AG10803 (cell line): Measurements from ENCODE around the gene TTC28.
A peak's percentile ranks its signal among the peaks of the same experiment; 100 is the strongest.

ENCODE experiments used
- DNase-seq: peaks from one replicate; pipeline ENCODE4 v3.0.0; 2010; ENCODE audit warnings: low read depth
- H3K4me3 ChIP-seq: 2 replicates; pipeline ENCODE4 v1.5.1; 2011; ENCODE audit warnings: mild to moderate bottlenecking, low read length, control low read depth
- TF ChIP-seq, protein P1 (sequence below): conservative IDR thresholded peaks from 2 replicates; pipeline ENCODE4 v1.5.1; 2011; ENCODE audit warnings: mild to moderate bottlenecking, low read length, control low read depth, inconsistent platforms

TTC28 gene

DNA sequence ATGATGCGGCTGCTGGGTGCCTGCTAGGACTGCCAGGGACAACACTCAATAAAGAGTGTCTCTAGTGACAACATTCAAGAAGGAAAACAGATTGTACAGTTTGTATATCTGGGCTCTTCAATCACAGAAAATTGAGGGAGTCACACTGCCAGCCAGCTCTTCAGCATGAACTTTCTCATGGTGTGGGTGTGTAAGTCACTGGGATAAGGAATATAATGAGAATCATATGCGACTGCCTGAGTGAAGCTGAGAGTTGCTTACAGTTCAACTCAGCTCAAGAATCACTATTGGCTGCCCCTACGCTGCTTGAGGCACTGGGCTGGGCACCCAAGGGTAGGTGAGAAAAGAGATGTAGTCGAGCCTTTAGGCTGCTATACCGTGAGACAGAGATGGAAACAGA is 432.5 kb downstream of the TTC28 start:
- DNase-seq, result peak; percentile 85
- TF ChIP-seq, protein P1, sequence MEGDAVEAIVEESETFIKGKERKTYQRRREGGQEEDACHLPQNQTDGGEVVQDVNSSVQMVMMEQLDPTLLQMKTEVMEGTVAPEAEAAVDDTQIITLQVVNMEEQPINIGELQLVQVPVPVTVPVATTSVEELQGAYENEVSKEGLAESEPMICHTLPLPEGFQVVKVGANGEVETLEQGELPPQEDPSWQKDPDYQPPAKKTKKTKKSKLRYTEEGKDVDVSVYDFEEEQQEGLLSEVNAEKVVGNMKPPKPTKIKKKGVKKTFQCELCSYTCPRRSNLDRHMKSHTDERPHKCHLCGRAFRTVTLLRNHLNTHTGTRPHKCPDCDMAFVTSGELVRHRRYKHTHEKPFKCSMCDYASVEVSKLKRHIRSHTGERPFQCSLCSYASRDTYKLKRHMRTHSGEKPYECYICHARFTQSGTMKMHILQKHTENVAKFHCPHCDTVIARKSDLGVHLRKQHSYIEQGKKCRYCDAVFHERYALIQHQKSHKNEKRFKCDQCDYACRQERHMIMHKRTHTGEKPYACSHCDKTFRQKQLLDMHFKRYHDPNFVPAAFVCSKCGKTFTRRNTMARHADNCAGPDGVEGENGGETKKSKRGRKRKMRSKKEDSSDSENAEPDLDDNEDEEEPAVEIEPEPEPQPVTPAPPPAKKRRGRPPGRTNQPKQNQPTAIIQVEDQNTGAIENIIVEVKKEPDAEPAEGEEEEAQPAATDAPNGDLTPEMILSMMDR, result no peak
- H3K4me3 ChIP-seq, result no peak overlapping the region

DNA sequence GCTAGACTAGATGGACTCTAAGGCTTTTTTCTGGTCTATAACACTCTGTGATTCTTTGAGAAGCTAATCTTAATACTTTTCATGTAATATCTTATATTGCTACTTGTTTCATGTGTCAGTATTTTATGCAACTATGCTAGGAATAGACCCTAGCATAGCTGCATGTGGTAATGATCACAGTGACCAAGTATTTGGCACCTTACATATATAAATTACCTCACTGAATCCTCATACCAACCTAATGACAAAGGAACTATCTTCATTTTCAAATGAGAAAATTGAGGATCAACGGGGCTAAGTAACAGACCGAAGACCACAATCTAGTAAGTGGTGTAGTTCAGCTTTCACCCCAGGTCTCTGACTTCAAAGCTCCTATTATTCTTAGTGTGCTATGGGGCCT is 433.2 kb downstream of the TTC28 start:
- peak; percentile 96 for DNase-seq
- H3K4me3 ChIP-seq, result no peak overlapping the region
- TF ChIP-seq, protein P1, result no peak

DNA sequence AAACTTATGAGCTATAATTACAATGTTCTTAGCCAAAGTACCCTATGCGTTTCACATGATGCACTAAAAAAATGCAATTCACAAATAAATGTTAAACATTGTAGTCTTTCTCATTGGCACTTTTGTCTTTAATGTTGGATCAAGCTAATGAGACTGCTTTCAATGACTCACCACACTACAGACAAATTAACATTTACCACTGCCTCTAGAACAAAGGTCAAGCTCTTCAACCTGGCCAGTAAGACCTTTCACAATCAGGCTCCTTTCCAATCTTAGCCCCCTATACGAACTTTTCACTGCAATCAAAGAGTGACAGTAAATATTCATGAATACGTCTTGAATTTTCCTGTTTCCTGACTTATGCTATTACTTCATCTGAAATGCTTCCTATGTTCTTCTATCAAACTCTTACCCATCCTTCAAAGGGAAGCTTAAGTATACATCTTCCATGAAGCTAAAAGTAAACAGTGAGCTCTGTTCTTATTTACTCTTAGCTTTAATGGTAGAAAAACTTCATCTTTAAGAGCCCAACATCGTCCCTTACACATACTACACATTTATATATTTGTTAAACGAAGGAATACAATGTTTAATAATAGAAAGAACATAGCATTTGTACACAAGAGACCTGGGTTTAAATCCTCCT is 433.9 kb downstream of the TTC28 start:
- H3K4me3 ChIP-seq, result no peak overlapping the region
- TF ChIP-seq, protein P1, result no peak
- DNase-seq, result no peak

DNA sequence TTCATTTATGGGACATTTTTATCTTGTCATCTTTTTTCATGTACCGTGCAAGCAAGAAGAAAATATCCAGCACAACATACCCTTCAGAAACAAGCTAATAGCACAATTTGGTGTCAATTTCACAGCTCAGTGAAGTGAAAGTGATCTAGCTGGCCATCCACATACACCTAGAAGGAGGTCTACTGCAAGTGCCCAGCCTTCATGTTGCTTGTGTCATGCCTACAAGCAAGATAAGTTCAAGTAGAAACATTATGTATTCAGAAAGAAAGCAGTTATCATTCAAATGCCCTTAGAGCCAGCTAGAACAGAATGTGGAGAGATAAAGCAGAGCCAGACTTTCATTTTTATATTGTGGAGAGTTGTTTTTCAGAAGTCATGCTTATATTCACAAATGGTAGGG is 434.9 kb downstream of the TTC28 start:
- no peak overlapping the region for H3K4me3 ChIP-seq
- TF ChIP-seq, protein P1, result no peak
- DNase-seq, result no peak

DNA sequence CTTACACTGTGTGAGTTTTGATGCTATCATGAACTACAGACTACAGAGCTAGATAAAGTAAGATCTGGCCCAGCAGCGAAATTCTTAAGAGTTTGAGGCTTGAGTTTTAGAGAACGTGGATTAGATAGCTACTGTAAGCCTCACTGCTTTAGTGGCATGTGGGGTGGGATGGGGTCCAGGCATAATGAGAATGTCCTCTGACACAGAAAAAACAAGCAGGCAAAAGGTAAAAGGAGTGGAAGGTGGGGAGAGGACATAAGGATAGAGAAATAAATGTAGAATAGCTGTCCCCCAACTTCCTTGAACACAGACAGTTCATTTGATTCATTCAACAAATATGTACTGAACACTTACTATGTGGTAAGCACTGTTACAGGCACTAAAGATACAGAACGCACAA is 436.1 kb downstream of the TTC28 start:
- peak; percentile 26 for DNase-seq
- H3K4me3 ChIP-seq, result no peak overlapping the region
- TF ChIP-seq, protein P1, result no peak

DNA sequence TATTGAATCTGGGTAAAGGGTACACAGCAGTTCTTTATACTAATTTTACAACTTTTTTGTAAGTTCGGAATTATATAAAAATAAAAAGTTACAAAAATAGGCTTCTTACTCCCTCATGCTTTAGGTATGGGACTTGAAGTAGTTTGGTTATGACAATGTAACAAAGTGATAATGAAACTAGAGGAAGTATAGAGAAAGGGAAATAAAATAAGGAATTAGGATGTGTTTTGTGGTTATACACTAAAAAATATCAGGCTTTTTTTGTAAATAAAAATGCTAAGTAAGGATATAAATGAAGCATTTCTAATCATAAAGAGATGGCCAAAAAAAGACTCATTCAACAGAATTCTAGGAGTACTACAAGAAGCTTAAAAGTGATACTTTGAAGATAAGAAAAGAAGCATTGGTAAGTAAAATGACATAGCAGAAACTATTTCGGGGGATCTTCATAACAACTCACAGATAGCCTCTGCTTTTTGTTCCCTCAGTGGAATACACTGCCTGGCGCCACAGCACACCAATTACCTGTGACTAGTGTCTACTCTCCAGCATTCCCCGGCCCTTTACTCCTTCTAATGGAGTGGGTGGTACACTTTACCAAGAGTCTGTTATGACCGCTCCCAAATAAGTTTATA is 437.9 kb downstream of the TTC28 start:
- no peak overlapping the region for H3K4me3 ChIP-seq
- no peak for DNase-seq
- TF ChIP-seq, protein P1, result no peak

DNA sequence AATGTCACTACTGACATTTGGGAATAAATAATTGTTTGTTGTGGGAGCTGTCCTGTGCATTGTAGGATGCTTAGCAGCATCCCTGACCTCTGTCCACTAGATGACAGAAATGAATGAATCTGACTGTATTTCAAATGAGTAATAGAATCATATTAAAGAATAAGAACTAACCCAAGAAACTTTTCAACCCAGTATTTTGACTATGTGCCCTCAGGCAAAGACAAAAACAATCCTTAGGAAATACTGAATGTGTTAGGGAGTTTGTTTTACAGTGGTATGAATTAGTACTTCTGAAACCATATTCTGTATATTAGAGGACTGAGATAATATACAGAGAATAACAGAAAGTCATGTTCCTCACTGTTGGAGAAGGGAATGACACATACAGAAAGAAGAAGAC is 439.7 kb downstream of the TTC28 start:
- no peak overlapping the region for H3K4me3 ChIP-seq
- TF ChIP-seq, protein P1, result no peak
- DNase-seq, result no peak
